GM12878 (cell line): ENCODE results near the gene LCOR.

Experiments used
- MEF2A ChIP-seq: IDR thresholded peaks from 2 replicates; pipeline ENCODE4 v1.6.1; 2011; ENCODE audit warnings: low read depth, mild to moderate bottlenecking, low read length, moderate library complexity; ENCODE audit not compliant: insufficient read depth
- SMAD1 ChIP-seq: fragments of 450-650 bp; IDR thresholded peaks from 2 replicates; pipeline ENCODE4 v1.6.1; 2018; ENCODE audit warnings: mild to moderate bottlenecking, low read depth; ENCODE audit not compliant: partially characterized antibody

DNA sequence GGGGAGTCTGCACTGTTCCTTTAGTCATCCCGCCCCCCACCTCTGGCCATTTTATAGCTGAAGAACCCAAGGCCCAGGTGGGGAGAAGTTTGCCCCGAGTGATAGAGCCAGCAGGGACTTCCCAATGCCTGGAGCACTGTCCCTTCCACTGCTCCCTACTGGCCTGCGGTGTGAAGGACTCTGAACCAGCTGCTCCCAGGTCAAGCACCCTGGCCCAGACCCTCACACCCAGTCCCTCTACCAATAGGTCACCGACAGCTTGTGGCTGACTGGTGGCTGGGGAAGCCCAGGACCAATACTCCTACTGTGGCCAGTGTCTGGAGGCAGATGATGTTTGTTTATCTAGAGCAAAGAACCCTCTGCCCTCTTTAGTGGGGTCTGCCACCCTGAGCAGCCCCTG is 167.9 kb downstream of the LCOR start:
- no peak for TF ChIP-seq MEF2A
- no peak for TF ChIP-seq SMAD1
